Globus pallidus (tissue), 1 donor: ENCODE results near the gene ABCA5.

Experiments used
- DNase-seq: peaks from one replicate; pipeline ENCODE4 v3.0.0-alpha.2; 2015; ENCODE audit warnings: low spot score

The ABCA5 gene, protein sequence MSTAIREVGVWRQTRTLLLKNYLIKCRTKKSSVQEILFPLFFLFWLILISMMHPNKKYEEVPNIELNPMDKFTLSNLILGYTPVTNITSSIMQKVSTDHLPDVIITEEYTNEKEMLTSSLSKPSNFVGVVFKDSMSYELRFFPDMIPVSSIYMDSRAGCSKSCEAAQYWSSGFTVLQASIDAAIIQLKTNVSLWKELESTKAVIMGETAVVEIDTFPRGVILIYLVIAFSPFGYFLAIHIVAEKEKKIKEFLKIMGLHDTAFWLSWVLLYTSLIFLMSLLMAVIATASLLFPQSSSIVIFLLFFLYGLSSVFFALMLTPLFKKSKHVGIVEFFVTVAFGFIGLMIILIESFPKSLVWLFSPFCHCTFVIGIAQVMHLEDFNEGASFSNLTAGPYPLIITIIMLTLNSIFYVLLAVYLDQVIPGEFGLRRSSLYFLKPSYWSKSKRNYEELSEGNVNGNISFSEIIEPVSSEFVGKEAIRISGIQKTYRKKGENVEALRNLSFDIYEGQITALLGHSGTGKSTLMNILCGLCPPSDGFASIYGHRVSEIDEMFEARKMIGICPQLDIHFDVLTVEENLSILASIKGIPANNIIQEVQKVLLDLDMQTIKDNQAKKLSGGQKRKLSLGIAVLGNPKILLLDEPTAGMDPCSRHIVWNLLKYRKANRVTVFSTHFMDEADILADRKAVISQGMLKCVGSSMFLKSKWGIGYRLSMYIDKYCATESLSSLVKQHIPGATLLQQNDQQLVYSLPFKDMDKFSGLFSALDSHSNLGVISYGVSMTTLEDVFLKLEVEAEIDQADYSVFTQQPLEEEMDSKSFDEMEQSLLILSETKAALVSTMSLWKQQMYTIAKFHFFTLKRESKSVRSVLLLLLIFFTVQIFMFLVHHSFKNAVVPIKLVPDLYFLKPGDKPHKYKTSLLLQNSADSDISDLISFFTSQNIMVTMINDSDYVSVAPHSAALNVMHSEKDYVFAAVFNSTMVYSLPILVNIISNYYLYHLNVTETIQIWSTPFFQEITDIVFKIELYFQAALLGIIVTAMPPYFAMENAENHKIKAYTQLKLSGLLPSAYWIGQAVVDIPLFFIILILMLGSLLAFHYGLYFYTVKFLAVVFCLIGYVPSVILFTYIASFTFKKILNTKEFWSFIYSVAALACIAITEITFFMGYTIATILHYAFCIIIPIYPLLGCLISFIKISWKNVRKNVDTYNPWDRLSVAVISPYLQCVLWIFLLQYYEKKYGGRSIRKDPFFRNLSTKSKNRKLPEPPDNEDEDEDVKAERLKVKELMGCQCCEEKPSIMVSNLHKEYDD (N-terminal part only)

DNA sequence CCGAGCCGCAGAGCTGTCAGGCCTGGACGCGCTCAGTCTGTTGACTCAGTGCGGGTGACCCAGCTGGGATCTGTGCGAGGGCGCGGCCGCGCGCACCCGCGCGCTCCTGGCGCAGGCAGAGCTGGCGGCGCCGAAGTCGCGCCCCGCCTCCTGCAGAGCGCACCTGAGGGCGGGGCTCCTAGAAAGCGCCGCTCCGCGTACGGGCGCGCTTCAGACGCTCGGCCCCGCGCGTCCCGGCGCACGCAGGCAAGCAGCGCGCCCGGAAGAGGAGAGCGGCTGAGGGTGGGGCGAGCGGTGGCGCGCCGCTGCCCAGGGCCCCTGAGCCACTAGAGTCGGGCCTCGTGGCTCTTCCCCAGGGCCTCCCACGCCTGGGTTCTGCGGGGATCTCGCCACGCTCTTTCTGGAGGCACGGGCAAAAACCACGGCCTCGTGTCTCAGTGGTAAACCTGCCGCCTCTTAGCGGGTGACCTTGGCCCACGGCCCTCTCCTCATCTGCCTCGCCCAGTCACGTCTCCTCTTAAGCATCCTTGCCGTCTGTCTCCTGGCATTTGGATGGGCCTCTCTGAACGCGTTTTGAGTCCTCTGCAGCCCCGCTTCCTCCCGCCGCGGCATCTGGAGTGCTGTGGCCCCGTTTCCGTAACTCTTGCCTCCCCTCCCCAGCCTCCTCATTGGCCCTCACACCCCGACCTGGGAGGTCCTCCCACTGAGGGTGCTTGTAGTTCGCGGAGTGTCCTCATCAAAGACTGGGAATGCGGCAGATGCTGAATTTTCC lies at the start of gene ABCA5:
Gene ABCA5 (minus strand): TSS at position 74 of the 772 bp plus-strand sequence. CDS start 12,718 bp downstream, outside the sequence.
- DNase-seq: peak; percentile 74

DNA sequence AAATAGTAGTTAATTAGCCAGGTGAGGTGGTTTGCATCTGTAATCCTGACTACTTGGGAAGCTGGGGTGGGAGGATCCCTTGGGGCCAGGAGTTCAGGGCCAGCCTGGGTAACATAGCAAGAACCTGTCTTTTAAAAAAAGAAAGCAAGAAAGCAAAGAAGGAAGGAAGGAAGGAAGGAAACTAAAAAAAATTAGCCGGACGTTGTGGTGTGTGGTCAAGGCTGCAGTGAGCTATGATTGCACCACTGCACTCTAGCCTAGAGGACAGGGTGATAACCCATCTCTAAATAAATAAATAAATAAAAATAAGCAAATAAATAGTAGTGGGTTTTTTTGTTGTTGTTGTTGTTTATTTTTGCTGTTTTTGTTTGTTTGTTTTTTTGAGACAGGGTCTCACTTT lies 48.3 kb upstream of the ABCA5 start:
- DNase-seq: no peak

DNA sequence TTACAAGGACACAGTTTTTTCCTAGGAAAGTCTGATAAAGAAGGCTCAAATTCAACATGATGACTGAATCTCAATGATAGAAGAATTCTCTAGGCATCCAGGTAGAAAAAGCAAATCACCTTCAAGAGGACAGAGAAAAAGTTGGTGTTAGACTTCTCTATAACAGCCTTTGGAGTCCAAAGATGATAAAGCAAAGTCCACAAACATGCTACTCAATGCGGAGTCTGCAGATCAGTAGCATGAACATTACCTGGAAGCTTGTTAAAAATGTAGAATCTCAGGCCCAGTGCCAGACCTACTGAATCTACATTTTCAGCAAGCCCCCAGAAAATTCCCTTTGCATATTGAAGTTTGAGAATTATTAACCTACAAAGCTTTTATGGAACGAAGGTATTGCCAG lies 46.1 kb upstream of the ABCA5 start:
- DNase-seq: no peak

DNA sequence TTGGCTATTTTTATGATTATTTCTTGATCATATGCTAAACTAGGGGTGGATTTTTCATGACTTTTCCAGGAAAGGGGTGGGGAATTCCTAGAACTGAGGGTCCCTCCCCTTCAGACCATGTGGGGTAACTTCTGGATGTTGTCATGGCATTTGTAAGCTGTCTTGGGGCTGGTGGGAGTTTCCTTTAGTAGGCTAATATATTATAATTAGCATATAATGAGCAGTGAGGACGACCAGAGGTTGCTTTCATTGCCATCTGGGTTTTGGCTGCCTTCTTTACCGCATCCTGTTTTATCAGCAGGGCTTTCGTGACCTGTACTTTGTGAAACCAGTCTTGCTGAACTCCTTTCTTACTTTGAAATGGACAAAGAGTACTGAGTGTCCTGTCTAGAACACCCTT lies 40.4 kb upstream of the ABCA5 start:
- no peak for DNase-seq

DNA sequence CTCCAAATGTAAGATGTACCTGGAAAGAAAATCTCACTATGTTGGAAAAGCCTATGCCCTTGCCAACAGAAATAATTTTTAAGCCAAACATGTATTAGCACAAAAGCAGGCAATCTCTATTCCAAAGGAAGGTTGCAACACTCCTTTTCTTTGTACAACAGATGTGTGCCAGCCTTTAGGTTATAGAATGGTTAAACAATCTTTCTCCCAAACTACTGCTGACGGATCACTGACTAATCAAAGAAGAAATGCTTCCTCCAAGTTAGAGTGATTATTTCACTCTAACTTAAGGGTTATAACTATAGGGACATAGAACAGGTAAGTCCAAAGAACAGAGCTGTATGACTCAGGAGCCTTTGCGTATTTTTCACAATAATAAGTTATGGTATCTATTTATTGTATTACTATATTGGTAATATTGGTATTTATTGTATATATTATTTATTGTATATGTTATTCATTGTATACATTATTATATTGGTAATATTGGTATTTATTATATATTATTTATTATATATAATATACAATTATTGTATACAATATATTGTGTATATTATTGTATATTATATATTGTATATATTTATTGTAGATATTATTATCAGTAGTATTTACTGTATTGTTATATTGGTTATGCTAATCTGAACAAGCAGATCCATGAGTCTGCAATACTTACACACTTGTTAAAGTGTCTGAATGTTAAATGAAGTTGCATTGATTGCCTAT lies 36.7 kb upstream of the ABCA5 start:
- no peak for DNase-seq

DNA sequence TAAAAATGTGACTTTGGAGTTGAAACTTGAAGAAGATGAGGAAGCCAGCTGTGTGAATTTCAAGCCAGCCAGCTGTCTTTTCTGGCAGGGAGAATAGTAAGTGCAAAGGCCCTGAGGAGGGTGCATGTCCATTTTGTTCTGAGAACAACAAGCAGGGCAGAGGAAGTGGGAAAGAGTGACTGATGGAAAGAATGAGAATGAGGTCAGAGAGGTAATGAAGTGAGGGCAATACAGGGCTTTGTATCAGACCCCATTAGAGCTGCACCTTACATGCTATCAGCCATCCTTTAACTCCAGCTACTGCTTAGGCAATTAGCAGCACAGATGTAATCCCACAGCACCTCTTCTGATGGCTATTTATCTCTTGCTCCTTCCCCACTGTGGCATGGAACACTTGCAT lies 34.2 kb upstream of the ABCA5 start:
- DNase-seq: no peak

DNA sequence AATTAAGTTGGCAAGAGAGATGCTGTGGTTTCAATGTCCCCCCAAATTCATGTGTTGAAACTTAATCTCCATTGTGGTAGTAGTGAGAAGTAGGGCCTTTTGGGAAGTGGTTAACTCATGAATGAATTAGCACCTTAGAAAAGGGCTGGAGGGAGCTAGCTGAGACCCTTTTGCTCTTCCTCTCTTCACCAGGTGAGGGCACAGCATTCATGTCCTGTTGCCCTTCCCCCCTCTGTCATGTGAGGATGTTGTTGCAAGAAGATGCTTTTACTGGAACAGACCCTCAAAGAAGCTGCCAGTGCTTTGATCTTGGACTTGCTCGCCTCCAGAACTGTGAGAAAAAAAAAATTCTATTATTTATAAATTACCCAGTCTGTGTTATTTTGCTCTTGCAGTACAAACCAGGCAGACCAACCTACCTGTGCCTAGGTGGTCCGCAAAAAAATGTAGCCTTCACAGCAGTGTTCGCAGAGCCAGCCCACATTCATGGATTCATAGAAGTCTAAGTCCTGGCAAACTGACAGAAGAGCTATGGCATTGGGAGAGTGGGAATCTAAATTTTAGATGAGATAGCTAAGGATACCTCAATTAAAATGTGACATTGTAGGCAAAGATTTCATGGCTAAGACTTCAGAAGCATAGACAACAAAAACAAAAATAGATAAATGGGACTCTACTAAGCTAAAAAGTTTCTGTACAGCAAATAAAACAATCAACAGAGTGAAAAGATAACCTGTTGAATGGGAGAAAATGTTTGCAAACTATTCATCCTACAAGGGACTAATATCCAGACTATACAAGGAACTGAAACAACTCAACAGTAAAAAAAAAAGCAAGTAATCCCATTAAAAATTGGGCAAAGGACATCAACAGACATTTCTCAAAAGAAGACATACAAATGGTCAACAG lies 32.0 kb upstream of the ABCA5 start:
- no peak for DNase-seq

DNA sequence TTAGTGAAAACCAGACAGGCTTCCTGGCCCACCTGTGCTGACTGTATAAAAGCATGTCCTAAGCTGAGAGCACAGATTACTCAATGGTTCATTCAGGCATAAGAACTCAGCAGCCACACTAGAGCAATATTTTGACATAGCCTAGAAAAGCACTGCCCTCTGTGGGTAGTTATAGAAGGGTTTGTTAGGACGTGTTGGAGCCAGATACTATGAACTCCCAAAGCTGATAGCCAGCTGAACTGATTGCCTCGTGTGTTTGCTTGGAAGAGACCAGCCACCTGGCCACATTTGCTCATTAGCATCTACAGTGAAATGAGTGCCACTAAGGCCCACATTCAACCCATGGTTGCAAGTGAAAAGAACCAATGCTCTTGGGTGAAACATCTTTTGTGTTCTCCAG lies 30.8 kb upstream of the ABCA5 start:
- DNase-seq: no peak

DNA sequence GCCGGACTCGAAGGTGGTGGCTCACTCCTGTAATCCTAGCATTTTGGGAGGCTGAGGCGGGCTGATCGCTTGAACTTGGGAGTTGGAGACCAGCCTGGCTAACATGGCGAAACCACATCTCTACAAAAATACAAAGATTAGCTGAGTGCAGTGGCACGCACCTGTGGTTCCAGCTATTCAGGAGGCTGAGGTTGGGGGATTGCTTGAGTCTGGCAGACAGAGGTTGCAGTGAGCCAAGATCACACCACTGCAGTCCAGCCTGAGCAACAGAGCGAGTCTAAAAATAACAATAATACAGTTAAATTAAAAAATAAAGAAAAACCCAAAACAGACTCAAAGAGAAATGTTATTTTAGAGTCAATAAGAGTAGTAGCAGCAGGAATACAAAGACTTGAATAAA lies 29.7 kb upstream of the ABCA5 start:
- DNase-seq: no peak

DNA sequence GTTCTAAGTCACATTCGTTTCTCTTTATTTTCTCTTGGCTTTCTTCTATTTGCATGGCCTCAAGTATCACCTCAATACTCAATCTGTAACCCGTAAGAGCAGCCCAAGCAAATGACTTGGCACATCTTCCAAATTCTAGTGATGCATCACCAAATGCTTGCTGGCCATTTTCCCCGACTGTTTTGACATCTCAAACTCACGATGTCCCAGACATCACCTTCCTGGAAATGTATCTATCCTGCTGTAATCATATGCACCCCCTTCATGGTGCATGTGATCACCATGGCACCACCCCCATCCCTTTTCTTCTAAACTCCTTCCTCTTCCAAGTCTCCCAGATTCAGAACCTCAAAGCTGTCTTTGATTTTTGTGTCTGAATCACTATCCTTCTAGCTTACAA lies 24.0 kb upstream of the ABCA5 start:
- no peak for DNase-seq

DNA sequence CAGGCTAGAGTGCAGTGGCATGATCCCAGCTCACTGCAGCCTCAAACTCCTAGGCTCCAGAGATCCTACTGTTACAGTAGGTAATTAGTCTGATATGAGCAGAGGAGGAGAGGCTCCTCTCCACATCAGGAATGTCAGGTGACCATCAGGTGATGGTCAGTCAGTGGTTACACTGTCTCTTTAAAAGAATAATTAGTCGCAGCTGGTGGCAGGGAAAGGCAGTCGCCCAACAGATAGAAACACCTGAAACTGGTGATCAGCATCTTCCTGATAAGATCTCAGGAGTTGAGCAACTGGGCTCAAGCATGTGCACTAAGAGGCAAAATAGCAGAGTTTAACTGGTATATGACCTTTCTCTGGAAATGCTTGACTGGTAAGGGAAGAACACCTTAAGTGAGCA lies 21.5 kb upstream of the ABCA5 start:
- no peak for DNase-seq

DNA sequence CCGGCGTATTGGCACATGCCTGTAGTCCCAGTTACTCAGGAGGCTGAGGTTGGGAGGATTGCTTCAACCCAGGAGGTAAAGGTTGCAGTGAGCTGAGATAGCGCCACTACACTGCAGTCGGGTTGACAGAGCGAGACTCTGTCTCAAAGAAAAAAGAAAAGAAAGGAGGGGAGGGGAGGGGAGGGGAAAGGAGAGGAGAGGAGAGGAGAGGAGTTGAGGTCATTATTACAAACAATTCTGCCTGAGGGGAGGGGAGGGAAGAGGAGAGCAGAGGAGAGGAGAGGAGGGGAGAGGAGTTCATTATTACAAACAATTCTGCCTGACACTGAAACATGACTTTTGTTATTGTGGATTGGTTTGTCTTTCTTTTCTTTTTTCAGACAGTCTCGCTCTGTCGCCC lies 19.8 kb upstream of the ABCA5 start:
- no peak for DNase-seq

DNA sequence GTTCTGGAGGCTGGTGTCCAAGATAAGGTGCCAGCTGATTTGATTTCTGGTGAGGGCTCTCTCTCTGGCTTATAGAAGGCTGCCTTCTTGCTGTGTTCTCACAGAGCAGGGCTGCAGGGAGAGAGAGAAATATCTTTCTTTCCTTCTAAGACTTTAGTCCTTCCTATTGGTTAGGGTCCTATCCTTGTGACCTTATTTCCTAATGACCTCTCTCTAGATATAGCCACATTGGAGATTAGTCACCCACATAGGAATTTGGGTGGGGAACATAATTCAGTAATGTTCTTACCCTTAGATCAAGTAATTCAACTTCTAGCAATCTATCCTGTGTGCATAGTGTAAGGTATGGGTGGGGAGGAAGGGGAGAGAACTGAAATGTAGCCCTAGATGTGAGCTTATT lies 18.0 kb upstream of the ABCA5 start:
- DNase-seq: no peak

DNA sequence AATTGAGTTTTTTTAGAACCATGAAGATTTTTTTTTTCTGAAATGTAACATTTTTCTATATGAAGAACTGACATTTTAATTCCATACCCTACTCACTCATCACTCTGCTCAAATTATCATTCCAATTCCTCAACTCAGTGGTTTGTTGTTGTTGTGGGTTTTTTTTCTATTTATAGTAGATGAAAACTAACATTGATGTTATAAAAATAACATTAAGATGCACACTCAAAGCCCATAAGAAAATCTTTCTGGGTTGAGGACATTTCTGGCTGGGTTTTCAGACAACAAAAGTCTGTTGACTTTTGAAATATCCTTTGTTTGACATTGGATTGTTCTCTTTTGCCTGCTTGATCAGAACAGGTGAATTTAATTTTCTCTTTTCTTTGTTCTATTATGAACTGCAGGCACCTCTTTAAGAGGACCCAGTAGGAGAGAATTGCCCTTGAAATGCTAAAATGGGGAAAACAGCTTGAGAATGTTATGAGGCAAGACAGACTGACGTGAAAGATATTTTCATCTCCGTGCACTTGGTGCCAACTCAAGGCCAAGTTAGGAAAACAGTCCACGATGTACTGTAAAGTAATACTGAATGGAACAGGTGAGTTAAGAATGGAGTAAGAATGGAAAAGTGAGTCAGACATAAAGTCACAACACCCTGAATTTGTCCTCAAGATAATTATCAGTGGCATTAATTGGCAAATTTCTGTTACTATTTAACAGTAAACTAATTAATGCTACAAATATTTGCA lies 16.1 kb upstream of the ABCA5 start:
- no peak for DNase-seq

DNA sequence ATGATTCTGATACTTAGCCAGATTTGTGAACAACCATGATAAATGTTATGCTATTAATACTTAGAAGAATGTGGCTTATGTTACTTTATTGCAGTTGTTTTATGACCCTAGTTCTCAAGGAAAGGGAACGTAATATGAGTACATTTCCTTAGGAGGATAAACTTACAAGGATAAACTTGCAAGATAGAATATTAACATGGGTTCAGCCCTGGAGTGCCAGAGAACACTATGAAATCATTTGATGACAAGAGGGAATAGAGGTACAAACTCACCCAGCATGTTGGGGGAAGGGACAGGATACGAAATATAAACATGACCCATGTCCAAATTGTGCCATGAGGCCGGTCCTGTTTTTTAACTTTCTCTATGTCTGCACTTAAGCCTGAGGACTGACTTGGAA lies 13.0 kb upstream of the ABCA5 start:
- DNase-seq: no peak

DNA sequence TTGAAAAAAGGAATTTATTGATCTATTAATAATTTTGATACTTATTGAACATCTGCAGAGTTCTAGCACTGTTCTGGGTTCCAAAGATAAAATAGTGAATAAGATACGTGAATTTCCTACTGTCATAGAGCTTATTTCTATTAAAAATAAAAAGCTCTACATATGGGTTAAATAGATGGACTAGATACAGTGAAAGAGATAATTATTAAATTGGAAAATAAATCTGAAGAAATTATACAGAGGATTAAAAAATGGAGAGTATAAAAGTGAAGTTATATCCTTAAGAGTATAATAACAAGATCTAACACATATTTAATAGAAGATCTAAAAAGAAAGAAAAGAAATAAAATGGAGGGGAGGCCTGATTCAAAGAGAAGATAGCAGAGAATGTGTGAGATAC lies 10.1 kb upstream of the ABCA5 start:
- no peak for DNase-seq

DNA sequence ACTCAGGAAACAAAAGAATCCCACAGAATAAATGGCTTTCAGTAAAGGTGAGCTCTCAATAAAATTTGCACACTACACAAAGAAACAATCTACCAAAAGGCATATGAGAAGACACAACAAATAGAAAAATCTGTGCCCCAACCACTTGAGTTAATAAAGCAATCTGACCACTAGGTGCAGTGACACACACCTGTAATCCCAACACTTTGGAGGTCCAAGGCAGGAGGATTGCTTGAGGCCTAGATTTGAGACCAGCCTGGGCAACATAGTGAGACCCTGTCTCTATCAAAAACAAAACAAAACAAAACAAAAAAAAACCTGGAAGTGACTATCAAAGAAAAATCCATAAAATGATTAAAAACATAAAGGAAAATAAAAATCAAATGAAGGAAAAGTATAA lies 9.6 kb upstream of the ABCA5 start:
- no peak for DNase-seq

DNA sequence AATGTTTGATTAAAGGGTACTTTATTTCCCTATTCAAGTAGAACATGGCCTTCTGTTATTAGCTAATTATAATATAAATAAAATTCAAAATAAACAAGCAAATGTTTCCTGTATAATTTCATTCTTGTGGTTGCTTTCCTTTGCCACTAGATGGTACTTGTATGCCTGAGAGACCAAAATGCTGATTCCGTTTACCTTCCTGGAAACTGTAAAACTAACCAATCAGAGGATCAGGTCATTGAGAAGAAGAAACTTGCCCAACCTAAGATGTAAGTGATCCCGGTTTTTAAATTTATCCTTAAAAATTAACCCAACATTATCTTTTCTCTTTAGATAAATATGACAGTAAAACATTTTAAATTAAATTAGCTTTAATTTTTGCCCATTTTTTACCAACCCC lies 8.1 kb upstream of the ABCA5 start:
- DNase-seq: peak; percentile 13

DNA sequence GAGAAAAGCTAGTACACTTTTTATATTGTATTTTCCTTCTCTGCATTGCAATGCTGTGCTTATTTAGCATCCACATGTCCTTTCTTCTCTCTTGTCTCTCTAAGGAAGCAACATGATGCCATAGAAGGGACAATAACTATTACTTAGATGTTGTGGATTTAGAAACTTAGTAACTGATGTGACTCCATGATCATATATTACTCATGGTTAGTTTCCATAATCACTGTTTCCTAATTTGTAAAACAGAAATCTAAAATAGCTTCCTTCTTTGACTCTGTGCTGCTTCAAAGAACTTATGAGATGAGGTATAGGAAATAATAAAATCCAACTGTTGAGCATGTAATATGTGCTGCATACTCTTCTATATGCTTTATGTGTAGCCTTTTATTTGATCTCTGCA lies 6.6 kb upstream of the ABCA5 start:
- DNase-seq: no peak
